Measurements from ENCODE around the gene WIF1.

Gene WIF1

DNA sequence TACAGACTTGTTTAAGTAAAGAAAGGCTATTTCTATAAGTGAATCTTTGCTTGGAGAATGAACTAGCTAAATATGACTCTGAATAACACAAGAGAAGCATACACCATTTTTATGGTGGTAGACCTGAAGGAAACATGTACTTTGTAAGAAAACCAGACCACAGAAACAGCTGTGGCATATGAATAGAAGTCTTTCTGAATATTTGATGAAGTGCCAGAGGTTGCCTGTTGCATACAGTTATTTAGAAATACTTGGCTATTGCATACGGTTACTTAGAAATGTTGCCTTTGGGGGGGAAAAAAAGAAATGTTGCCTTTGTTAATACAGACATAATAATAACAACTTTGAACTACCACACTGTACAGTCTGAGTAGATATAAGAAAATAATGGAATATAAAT is 31.5 kb upstream of the WIF1 start:
- FAIRE-seq = no peak
- TF ChIP-seq TAF1 (IDR thresholded peaks at IDR 0.05; ENCODE audit: borderline replicate concordance, low read depth, low read length) (no peak), POLR2AphosphoS5 (IDR thresholded peaks at IDR 0.05; ENCODE audit: low read depth, low read length) (no peak), POLR2A (IDR thresholded peaks at IDR 0.05; ENCODE audit: low read depth, low read length) (no peak)
- no peak for DNase-seq (ENCODE audit: insufficient read length)

DNA sequence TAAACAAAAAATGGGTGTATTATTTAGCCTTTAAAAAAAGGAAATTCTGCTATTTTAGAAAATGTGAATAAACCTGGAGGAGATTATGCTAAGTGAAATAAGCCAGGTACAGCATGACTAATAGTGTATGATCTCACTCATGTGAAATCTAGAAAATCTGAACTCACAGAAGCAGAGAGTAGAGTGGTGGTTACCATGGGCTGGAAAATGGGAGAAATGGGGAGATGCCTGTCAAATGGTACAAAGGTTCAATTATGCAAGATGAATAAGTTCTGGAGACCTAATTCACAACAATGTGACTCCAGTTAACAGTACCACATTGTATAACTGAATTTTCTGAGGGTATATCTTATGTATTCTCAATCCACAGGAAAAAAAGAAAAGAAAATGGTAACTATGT is 30.9 kb upstream of the WIF1 start:
- FAIRE-seq (no peak), DNase-seq (ENCODE audit: insufficient read length) (no peak)
- no peak for TF ChIP-seq TAF1 (IDR thresholded peaks at IDR 0.05; ENCODE audit: borderline replicate concordance, low read depth, low read length)
- TF ChIP-seq POLR2AphosphoS5 (IDR thresholded peaks at IDR 0.05; ENCODE audit: low read depth, low read length) = no peak
- TF ChIP-seq POLR2A (IDR thresholded peaks at IDR 0.05; ENCODE audit: low read depth, low read length) = no peak

DNA sequence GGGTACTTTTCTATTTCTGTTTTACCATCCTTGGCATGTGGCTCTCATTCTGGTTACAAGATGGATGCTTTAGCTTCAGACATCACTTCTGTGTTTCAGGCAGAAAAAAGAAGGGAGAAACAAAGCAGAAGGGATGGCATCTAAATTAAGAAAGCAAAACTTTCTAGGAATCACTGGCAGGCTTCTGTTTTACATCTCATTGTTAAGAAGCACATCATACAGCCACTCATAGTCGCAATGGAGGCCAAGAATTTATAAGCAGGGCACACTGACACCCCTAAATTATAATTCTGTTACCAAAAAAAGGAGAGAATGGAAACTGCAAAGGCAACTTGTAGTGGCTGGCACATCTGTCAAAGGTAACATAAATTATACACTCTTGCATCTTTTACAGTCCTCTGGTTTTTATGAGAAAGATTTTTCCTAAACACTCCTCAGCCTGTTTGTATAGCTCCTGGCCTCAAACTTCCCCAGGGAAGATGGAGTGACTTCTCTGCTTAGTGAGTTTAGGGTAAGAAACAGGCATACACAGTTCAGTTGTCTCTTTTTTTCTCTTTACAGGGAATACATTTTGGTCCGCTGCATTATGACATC is 26.3 kb upstream of the WIF1 start:
- FAIRE-seq = no peak

DNA sequence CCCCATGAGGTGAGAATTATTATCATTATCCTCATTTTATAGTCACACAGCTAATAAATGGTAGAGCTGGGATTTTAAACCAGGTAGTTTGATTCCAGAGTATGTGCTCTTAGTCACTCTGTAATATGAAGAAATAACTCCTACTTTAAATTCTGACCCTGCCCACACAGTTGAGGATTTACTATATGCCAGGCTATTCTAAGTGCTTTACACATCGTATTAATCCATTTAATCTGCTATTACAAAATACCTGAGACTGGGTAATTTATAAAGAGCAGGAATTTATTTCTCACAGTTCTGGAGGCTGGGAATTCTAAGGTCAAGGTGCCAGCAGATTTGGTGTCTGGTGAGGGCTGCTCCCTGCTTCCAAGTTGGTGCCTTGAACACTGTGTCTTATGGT is 19.6 kb upstream of the WIF1 start:
- DNase-seq (ENCODE audit: insufficient read length) (no peak), FAIRE-seq (no peak)
- TF ChIP-seq POLR2AphosphoS5 (IDR thresholded peaks at IDR 0.05; ENCODE audit: low read depth, low read length) = no peak
- no peak for TF ChIP-seq POLR2A (IDR thresholded peaks at IDR 0.05; ENCODE audit: low read depth, low read length)
- TF ChIP-seq TAF1 (IDR thresholded peaks at IDR 0.05; ENCODE audit: borderline replicate concordance, low read depth, low read length) = no peak

More for the DNA sequence above, 26.3 kb upstream of the WIF1 start:
- no peak for DNase-seq (ENCODE audit: insufficient read length)
- TF ChIP-seq POLR2AphosphoS5 (IDR thresholded peaks at IDR 0.05; ENCODE audit: low read depth, low read length) = no peak
- no peak for TF ChIP-seq TAF1 (IDR thresholded peaks at IDR 0.05; ENCODE audit: borderline replicate concordance, low read depth, low read length)
- no peak for TF ChIP-seq POLR2A (IDR thresholded peaks at IDR 0.05; ENCODE audit: low read depth, low read length)

DNA sequence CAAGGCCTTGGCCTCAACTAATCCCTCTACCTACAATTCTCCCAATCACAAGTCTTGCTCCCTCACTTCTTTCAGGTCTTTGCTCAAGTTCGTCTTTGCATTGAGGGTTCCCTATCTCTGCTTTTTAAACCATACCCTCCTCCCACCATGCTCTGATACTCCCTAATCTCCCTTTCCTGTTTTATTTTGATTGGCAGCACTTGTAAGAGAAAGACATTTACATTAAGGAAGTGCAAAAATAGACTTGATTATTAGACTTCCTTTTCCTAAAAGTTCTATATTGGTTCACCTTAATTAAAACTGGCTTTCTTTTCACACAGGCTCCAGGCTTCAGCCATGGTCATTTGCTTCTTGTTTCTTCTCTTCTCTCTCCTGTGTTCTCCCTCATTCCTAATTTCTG is 18.3 kb upstream of the WIF1 start:
- FAIRE-seq = no peak
- TF ChIP-seq TAF1 (IDR thresholded peaks at IDR 0.05; ENCODE audit: borderline replicate concordance, low read depth, low read length) = no peak
- no peak for TF ChIP-seq POLR2AphosphoS5 (IDR thresholded peaks at IDR 0.05; ENCODE audit: low read depth, low read length)
- no peak for TF ChIP-seq POLR2A (IDR thresholded peaks at IDR 0.05; ENCODE audit: low read depth, low read length)

DNA sequence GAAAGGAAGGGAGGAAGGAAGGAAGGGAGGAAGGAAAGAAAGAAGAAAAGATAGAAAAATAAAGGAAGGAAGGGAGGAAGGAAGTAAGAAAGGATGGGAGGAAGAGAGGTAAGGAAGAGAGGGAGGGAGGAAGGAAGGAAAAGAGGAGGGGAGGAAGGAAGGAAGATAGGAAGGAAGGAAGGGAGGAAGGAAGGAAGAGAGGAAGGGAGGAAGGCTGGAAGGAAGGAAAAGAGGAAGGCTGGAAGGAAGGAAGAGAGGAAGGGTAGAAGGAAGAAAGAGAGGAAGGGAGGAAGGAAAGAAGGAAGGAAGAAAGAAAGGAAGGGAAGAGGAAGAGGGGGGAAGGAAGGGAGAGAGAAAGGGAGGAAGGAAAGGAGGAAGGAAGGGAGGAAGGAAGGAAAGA is 12.8 kb upstream of the WIF1 start:
- TF ChIP-seq POLR2A (IDR thresholded peaks at IDR 0.05; ENCODE audit: low read depth, low read length) = no peak
- TF ChIP-seq TAF1 (IDR thresholded peaks at IDR 0.05; ENCODE audit: borderline replicate concordance, low read depth, low read length) = no peak
- TF ChIP-seq POLR2AphosphoS5 (IDR thresholded peaks at IDR 0.05; ENCODE audit: low read depth, low read length) = no peak
- DNase-seq (ENCODE audit: insufficient read length) = no peak
- FAIRE-seq = no peak

More for the DNA sequence above, 18.3 kb upstream of the WIF1 start:
- no peak for DNase-seq (ENCODE audit: insufficient read length)

DNA sequence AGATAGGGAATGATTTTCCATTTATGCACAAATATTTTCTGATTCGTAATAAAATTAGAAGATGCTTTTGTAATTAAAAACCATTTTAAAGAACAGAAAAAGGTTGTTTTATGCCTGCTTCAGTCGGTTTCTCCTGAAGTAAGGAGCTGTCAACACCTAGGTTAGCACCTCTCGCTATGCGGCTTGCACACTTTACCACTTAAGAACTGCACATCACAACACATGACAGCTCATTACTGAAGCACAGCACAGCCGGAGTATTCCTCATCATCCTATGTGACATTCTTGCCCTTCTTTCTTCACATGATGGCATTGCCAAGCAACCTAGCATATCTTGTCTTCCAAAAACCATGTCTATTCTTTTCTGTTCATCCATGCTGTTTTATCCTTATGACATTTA is 5.4 kb upstream of the WIF1 start:
- TF ChIP-seq TAF1 (IDR thresholded peaks at IDR 0.05; ENCODE audit: borderline replicate concordance, low read depth, low read length) (no peak), POLR2A (IDR thresholded peaks at IDR 0.05; ENCODE audit: low read depth, low read length) (no peak), POLR2AphosphoS5 (IDR thresholded peaks at IDR 0.05; ENCODE audit: low read depth, low read length) (no peak)
- no peak for FAIRE-seq
- DNase-seq (ENCODE audit: insufficient read length) = no peak

DNA sequence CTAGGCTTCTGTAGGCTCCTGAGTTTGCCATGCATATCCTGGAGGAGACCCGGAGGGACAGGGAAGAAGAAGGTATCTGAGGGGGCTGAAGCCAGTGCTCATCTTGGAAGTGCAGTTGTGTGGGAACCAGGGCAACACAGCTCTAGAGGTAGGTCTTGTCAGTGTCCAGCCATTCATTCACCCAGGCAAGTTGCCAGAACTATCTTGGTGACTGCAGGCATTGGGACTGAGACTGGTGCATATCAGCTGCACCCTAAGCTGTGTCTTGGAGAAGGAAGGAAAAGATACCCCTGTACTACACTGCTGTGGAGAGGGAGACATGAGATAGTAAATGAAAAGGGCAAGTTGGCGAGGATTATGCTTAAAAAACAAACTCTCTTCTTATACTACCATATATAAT is 4.9 kb upstream of the WIF1 start:
- FAIRE-seq (no peak), DNase-seq (ENCODE audit: insufficient read length) (no peak)
- no peak for TF ChIP-seq POLR2AphosphoS5 (IDR thresholded peaks at IDR 0.05; ENCODE audit: low read depth, low read length)
- no peak for TF ChIP-seq TAF1 (IDR thresholded peaks at IDR 0.05; ENCODE audit: borderline replicate concordance, low read depth, low read length)
- no peak for TF ChIP-seq POLR2A (IDR thresholded peaks at IDR 0.05; ENCODE audit: low read depth, low read length)

DNA sequence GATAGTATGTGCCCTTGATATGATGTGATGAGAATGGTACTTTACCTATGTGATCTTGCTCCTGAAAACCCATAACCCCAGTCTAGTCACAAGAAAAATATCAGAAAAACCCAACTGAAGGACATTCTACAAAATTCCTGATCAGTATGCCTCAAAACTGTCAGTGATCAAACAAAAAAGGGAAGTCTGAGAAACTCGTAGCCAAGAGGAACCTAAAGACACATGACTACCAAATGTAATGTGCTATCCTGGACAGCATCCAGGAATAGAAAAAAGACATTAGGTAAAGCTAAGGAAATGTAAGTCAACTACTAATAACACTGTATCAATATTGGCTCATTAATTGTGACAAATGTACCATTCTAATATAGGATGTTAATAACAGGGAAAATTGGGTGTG is 4.1 kb upstream of the WIF1 start:
- TF ChIP-seq POLR2A (IDR thresholded peaks at IDR 0.05; ENCODE audit: low read depth, low read length) (no peak), POLR2AphosphoS5 (IDR thresholded peaks at IDR 0.05; ENCODE audit: low read depth, low read length) (no peak), TAF1 (IDR thresholded peaks at IDR 0.05; ENCODE audit: borderline replicate concordance, low read depth, low read length) (no peak)
- FAIRE-seq (no peak), DNase-seq (ENCODE audit: insufficient read length) (no peak)

DNA sequence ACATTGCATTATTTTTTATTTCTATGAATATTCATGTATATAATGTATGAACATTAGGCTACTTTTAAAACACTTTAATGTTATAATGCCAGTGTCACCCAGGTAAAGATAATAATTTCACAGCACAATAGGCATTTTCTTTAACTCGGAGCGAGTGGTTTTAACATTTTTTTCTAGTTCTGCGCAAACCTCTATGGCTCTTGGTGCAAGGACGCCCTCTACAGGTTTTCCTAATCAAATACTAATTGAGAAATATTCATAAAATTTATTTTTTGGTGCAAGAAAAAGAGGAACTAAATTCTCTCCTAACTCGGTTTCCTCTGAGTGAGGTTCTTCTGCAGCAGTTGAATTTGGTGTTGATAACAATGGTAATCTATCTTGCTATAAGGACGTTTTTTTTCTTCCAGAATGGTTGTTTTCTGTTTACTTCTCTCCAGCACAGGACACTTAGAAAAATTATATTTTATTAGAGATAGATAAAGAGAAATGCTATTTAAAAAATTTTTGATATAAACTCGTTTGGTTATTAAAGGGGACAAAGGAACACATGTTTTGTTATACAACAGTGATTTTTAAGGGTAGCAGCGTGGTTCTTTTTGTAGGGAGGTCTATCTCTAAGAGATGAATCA is 2.4 kb upstream of the WIF1 start:
- no peak for DNase-seq (ENCODE audit: insufficient read length)
- TF ChIP-seq POLR2A (IDR thresholded peaks at IDR 0.05; ENCODE audit: low read depth, low read length) (no peak), POLR2AphosphoS5 (IDR thresholded peaks at IDR 0.05; ENCODE audit: low read depth, low read length) (no peak), TAF1 (IDR thresholded peaks at IDR 0.05; ENCODE audit: borderline replicate concordance, low read depth, low read length) (no peak)
- FAIRE-seq = no peak

DNA sequence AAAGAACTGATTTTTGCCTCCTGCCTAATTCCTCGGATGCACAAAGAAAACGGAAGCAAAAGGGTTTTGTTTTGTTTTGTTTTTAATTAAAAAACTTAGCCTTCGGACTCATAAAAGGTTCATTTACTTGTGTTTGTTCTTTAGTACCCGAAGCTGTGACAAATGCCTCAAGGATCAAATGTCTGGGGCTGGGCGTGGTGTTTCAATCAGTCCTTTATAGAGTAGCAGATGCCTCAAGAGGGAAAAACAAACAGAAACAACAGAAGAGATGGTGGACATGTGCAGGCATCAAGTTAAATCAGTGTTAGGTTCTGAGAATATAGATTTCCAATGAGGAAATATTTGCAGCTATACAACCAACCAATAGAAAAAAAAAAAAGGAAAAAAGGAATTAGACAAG is 1.6 kb upstream of the WIF1 start:
- FAIRE-seq (no peak), DNase-seq (ENCODE audit: insufficient read length) (no peak)
- TF ChIP-seq POLR2A (IDR thresholded peaks at IDR 0.05; ENCODE audit: low read depth, low read length) (no peak), TAF1 (IDR thresholded peaks at IDR 0.05; ENCODE audit: borderline replicate concordance, low read depth, low read length) (no peak), POLR2AphosphoS5 (IDR thresholded peaks at IDR 0.05; ENCODE audit: low read depth, low read length) (no peak)

DNA sequence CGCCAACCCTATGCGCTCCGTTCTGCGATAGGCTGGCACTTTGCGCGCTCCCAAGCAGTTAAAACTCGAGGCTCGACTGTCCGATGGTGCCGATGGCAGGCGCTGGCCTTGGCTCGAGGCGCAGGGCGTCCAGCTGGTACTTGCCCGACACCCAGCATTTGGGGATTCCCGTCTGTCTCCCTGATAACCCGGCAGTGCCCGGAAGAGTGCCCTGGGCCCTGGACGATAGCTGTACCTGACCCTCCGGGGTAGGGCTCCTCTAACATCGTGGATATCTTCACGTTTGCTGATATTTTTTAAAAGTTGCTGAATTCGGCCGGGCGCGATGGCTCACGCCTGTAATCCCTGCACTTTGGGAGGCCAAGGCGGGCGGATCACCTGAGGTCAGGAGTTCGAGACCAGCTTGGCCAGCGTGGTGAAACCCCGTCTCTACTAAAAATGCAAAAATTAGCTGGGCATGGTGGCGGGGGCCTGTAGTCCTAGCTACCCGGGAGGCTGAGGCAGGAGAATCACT is 908 bp upstream of the WIF1 start:
- TF ChIP-seq TAF1 (IDR thresholded peaks at IDR 0.05; ENCODE audit: borderline replicate concordance, low read depth, low read length) (no peak), POLR2AphosphoS5 (IDR thresholded peaks at IDR 0.05; ENCODE audit: low read depth, low read length) (no peak), POLR2A (IDR thresholded peaks at IDR 0.05; ENCODE audit: low read depth, low read length) (no peak)
- no peak for FAIRE-seq
- DNase-seq (ENCODE audit: insufficient read length) = no peak
